Effector memory CD4-positive, alpha-beta T cell (primary cell): ENCODE measurements around the gene OVCA2.

Source experiments
- DNase-seq, 3 donors: peaks; one replicate each; pipeline ENCODE4 v3.0.0-alpha.2; 2020
- H3K27ac ChIP-seq: 2 replicates; pipeline ENCODE4 v1.7.0; 2013; ENCODE audit warnings: mild to moderate bottlenecking, low read length, moderate library complexity; ENCODE audit not compliant: insufficient read depth, poor library complexity, severe bottlenecking
- H3K27me3 ChIP-seq: replicated peaks from 2 replicates; pipeline ENCODE4 v1.7.0; 2013; ENCODE audit warnings: mild to moderate bottlenecking, low read length; ENCODE audit not compliant: insufficient read depth, control insufficient read depth, poor library complexity, severe bottlenecking
- H3K36me3 ChIP-seq: 2 replicates; pipeline ENCODE4 v1.7.0; 2013; ENCODE audit warnings: mild to moderate bottlenecking, low read length, moderate library complexity; ENCODE audit not compliant: control insufficient read depth, insufficient read depth
- H3K4me1 ChIP-seq: 2 replicates; pipeline ENCODE4 v1.7.0; 2013; ENCODE audit warnings: low read length, mild to moderate bottlenecking; ENCODE audit not compliant: control insufficient read depth, insufficient read depth, poor library complexity, severe bottlenecking
- H3K4me3 ChIP-seq: 2 replicates; pipeline ENCODE4 v1.7.0; 2013; ENCODE audit warnings: low read length, low read depth, mild to moderate bottlenecking; ENCODE audit not compliant: insufficient read depth, poor library complexity, severe bottlenecking
- H3K9me3 ChIP-seq: 2 replicates; pipeline ENCODE4 v1.7.0; 2013; ENCODE audit warnings: mild to moderate bottlenecking, low read length, moderate library complexity; ENCODE audit not compliant: control insufficient read depth

The OVCA2 gene

DNA sequence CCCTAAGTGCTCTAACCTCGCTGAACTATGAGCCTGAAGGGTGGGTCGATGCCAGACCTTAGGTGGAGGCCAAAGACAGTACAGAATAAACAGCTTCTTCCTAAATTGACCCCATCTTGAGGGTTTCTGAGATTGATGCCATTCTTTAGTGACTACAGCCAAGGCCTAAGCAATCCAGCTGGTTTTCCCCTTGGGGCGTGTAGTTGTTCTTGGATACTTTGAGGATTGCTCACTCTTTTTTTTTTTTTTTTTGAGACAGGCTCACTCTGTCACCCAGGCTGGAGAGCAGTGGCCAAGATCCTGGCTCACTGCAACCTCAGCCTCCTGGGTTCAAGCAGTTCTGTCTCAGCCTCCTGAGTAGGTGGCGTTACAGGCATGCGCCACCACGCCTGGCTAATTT lies 2.0 kb downstream of the OVCA2 start:
- Histone ChIP-seq H3K9me3 (no peaks in the 10 kb centered on the region), H3K4me1 (peaks cover 17% of the 10 kb centered on the region), H3K27ac (no peak overlapping the region), H3K4me3 (no peak overlapping the region), H3K27me3 (no peaks in the 10 kb centered on the region), H3K36me3 (peaks cover 13% of the 10 kb centered on the region)
- no peak for DNase-seq

DNA sequence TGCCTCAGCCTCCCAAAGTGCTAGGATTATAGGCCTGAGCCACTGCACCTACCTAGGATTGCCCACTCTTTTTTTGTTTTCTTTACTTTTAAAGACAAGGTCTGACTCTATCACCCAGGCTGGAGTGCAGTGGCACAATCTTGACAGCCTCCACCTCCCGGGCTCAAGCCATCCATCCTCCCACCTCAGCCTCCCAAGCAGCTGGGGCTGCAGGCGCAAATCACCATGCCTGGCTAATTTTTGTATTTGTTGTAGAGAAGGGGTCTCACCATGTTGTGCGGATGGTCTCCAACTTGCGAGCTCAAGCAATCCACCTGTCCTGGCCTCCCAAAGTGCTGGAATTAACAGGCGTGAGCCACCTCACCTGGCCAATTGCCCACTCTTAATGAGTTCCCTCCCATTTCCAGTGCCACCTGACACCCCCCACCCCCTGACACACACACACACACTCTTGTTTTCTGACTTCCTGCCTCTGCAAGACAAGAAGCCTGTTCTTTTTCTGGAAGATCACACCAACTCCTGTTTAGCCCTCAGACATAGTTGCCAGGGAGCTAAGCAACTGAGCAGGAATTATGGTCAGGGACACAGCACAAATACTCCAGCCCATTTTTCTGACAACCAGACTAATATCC lies 2.6 kb downstream of the OVCA2 start:
- H3K27ac ChIP-seq, result no peak overlapping the region
- DNase-seq, result no peak

GRCh38 chr17:2047590-2047989 lies 5.8 kb downstream of the OVCA2 start:
- Histone ChIP-seq H3K36me3 (peaks cover 13% of the 10 kb centered on the region), H3K27ac (no peak overlapping the region), H3K4me1 (peaks cover 30% of the 10 kb centered on the region), H3K4me3 (no peak overlapping the region), H3K27me3 (no peaks in the 10 kb centered on the region), H3K9me3 (no peaks in the 10 kb centered on the region)
- no peak for DNase-seq

More for the DNA sequence above, 2.6 kb downstream of the OVCA2 start:
- Histone ChIP-seq H3K27me3 (no peaks in the 10 kb centered on the region), H3K36me3 (peaks cover 13% of the 10 kb centered on the region), H3K9me3 (no peaks in the 10 kb centered on the region), H3K4me1 (peaks cover 23% of the 10 kb centered on the region), H3K4me3 (no peak overlapping the region)

DNA sequence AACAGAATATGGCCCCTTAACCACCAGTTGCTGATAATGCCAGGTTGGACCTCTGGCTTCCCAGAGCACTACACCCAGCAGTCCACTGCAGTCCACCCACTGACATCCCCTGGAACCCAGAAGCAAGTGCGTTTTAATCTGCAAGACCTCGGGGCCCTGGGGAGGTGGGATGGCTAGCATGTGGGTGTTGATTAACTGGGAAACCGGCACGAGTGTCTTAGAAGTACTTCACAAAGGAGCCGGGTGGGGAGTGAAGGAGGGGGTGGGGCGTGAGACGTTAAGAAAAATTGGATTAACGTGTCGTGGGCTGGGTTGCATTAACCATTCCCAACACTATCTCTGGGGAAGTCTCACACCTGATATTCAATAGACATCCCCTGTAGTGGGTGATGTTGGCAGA lies 7.0 kb downstream of the OVCA2 start:
- no peaks in the 10 kb centered on the region for H3K9me3 ChIP-seq
- peaks cover 2% of the 10 kb centered on the region for H3K36me3 ChIP-seq
- H3K4me3 ChIP-seq, result peak overlapping the region; percentile 76
- peaks cover 37% of the 10 kb centered on the region for H3K4me1 ChIP-seq
- H3K27ac ChIP-seq, result no peak overlapping the region
- no peaks in the 10 kb centered on the region for H3K27me3 ChIP-seq
- no peak for DNase-seq

DNA sequence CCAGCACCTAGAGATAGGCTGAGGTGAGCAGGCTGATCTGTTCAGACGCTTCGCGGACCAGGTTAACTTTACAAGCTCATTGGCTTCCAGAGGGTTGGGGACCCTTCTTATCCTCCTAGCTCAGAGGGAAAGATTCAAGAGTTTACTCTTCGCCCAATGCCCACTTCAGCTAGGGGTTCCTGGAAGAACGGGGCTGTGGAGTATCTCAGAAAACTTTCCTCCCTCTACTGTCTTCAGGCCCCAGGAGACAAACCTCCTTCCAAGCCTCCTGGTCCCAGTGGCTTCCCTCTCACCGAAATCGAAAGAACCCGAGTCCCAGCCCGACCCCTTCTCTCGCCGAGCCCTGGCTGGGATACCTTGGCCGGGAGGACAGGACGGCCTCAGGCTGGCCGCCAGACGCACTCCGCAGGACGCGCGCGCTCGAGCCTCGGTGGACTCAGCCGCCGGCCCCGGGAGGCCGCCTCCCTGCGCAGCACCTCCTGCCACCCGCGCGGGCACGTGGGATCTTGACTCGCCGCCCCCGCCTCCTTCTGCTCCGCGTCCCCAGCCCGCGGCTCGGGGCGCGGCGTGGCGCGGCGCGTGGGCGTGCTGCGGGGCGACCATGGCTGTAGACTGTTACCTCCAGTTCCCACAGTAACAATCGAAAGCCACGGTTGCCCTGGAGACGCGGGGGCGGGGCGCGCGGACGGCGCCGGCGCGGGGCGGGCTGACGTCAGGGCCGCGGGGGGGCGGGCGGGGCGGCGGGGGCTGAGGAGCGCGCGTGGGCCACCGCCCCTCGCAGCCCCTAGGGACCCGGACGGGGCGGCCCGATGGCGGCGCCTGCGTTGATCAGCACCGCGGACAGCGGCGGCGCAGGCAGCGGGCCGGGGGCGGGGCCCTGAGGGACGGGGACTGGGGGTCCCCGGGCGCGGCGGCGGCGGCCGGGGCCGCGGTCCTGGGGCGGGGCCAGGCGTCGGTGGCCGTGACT lies 7.8 kb downstream of the OVCA2 start:
- no peaks in the 10 kb centered on the region for H3K9me3 ChIP-seq
- H3K4me1 ChIP-seq, result peaks cover 45% of the 10 kb centered on the region
- H3K27ac ChIP-seq, result peak overlapping the region; percentile 41
- H3K4me3 ChIP-seq, result peak overlapping the region; percentile 76
- no peaks in the 10 kb centered on the region for H3K36me3 ChIP-seq
- peak; percentile 89 to 93 (median 90) for DNase-seq
- H3K27me3 ChIP-seq, result no peaks in the 10 kb centered on the region

GRCh38 chr17:2050300-2051060 lies 8.7 kb downstream of the OVCA2 start:
- Histone ChIP-seq H3K4me3 (peak overlapping the region; percentile 40), H3K36me3 (no peaks in the 10 kb centered on the region), H3K9me3 (no peaks in the 10 kb centered on the region), H3K27ac (no peak overlapping the region), H3K4me1 (peaks cover 47% of the 10 kb centered on the region), H3K27me3 (no peaks in the 10 kb centered on the region)
- DNase-seq, result peak; percentile 68 to 70 (median 70)

DNA sequence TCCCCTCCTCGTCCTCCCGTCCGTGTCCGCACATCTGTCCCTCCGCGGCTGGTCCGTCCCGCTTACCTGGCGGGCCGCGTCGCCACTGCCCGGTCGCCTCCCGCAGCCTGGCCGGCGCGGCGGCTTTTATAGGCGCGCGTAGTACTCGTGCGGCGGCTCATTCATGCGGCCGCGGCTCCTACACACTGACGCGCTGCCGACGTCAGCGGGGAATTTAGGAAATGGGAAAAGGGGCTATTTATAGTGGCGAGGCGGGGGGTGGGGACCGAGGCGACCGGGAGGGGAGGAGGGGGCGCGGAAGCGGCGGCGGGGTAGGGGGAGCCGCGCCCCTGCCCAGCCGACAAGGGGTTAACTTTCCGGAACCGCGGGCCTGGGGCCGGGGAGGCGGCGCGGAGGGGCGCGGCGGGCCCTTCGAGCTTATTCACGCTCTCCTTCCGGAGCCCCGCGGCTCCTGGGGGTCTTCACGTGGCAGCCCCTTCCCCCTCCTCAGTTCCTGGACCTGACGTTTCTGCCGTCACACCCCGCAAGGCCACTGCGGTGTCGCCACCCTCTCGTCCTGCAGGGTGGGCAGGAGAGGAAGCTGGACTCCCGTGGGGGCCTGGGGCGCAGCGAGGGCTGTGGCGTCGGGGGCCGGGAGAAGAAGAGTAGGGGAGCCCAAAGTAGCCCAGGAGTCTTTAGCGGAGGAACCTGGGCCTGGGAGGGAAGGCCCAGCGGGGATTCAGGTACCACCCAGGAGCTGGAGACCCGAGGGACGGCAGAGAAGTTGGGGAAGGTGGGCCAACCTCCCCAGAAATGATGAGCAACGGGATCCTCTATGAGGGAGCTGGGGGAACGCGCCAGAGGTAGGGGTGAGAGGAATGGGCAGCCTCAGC lies 9.5 kb downstream of the OVCA2 start:
- no peaks in the 10 kb centered on the region for H3K9me3 ChIP-seq
- H3K27ac ChIP-seq, result no peak overlapping the region
- peaks cover 50% of the 10 kb centered on the region for H3K4me1 ChIP-seq
- H3K27me3 ChIP-seq, result no peaks in the 10 kb centered on the region
- DNase-seq, result no peak
- no peaks in the 10 kb centered on the region for H3K36me3 ChIP-seq
- H3K4me3 ChIP-seq, result peak overlapping the region; percentile 40

DNA sequence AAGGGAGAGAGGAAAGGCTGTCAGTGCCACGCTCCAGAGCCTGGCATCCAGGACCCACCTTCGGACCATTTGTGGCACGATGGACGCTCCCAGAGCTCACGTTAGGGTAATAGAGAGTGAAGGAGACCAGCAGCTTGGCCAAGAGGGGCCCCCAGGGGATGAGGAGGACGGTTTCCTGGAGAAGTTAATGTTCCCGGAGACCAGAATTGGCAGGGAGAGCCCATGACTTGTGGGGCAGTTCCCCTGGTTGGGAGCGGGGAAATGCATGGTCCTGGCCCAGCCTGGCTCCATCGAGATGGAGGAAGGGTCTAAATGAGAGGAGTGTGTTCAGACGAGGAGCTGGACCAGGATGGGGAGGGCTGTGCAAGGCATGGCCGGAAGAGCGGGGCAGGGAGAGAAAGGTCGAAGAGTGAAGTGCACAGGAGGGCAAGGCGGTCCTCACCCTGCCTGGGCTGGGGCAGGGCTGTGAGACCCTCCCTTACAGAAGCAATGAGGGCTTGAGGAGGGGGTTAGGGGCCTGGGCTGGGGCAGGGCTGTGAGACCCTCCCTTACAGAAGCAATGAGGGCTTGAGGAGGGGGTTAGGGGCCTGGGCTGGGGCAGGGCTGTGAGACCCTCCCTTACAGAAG lies 10.2 kb downstream of the OVCA2 start:
- H3K9me3 ChIP-seq, result no peaks in the 10 kb centered on the region
- H3K27ac ChIP-seq, result no peak overlapping the region
- H3K27me3 ChIP-seq, result no peaks in the 10 kb centered on the region
- DNase-seq, result no peak
- no peak overlapping the region for H3K4me3 ChIP-seq
- H3K36me3 ChIP-seq, result no peaks in the 10 kb centered on the region
- H3K4me1 ChIP-seq, result peaks cover 56% of the 10 kb centered on the region
